IPS-11a (cell line): ENCODE results near the gene CEP63.
"Not testable (repeated sequence)": the region's sequence is repeated elsewhere in the genome, so short reads cannot be mapped to it uniquely, and the experiment has no call there.

Experiments used
- H3K4me3 ChIP-seq: one replicate; pipeline ENCODE4 v1.5.1; 2013; ENCODE audit warnings: low read depth, low read length, control low read depth

Gene CEP63

GRCh38 chr3:134567605-134568004, 81.7 kb downstream of the CEP63 start:
- no peak overlapping the region for H3K4me3 ChIP-seq

- no peak overlapping the region for H3K4me3 ChIP-seq
Observed at GRCh38 chr3:134568790-134569189, 82.9 kb downstream of the CEP63 start.

GRCh38 chr3:134569899-134570298, 84.0 kb downstream of the CEP63 start:
- H3K4me3 ChIP-seq = not testable (repeated sequence)

- no peak overlapping the region for H3K4me3 ChIP-seq
Observed at GRCh38 chr3:134576426-134576825, 90.6 kb downstream of the CEP63 start.

- H3K4me3 ChIP-seq = no peak overlapping the region
Observed at GRCh38 chr3:134576831-134577230, 91.0 kb downstream of the CEP63 start.

GRCh38 chr3:134579141-134579665, 93.3 kb downstream of the CEP63 start:
- H3K4me3 ChIP-seq = no peak overlapping the region

- H3K4me3 ChIP-seq = no peak overlapping the region
Observed at GRCh38 chr3:134590766-134591165, 104.9 kb downstream of the CEP63 start.

GRCh38 chr3:134592806-134593205, 106.9 kb downstream of the CEP63 start:
- H3K4me3 ChIP-seq = no peak overlapping the region

- H3K4me3 ChIP-seq = no peak overlapping the region
Observed at GRCh38 chr3:134594331-134594741, 108.5 kb downstream of the CEP63 start.

GRCh38 chr3:134594986-134595385, 109.1 kb downstream of the CEP63 start:
- not testable (repeated sequence) for H3K4me3 ChIP-seq

- no peak overlapping the region for H3K4me3 ChIP-seq
Observed at GRCh38 chr3:134597390-134597970, 111.6 kb downstream of the CEP63 start.

- H3K4me3 ChIP-seq = no peak overlapping the region
Observed at GRCh38 chr3:134598763-134599545, 113.1 kb downstream of the CEP63 start.

GRCh38 chr3:134600206-134600605, 114.3 kb downstream of the CEP63 start:
- H3K4me3 ChIP-seq = no peak overlapping the region

- no peak overlapping the region for H3K4me3 ChIP-seq
Observed at GRCh38 chr3:134600685-134601463, 115.0 kb downstream of the CEP63 start.

- no peak overlapping the region for H3K4me3 ChIP-seq
Observed at GRCh38 chr3:134601539-134602439, 115.9 kb downstream of the CEP63 start.

- no peak overlapping the region for H3K4me3 ChIP-seq
Observed at GRCh38 chr3:134602440-134602814, 116.6 kb downstream of the CEP63 start.

GRCh38 chr3:134603480-134603879, 117.6 kb downstream of the CEP63 start:
- H3K4me3 ChIP-seq = no peak overlapping the region

- H3K4me3 ChIP-seq = no peak overlapping the region
Observed at GRCh38 chr3:134603956-134604355, 118.1 kb downstream of the CEP63 start.

GRCh38 chr3:134605556-134605955, 119.7 kb downstream of the CEP63 start:
- H3K4me3 ChIP-seq = no peak overlapping the region
